Stimulated activated CD4-positive, alpha-beta T cell treated with anti-CD3 and anti-CD28 coated beads, Interleukin-12 subunit alpha, Interleukin-12 subunit beta, amount 100 ng/mL, for 48 hours (primary cell): Measurements from ENCODE around the gene RPL14.
"Not testable (repeated sequence)": the region's sequence is repeated elsewhere in the genome, so short reads cannot be mapped to it uniquely, and the experiment has no call there.

Experiments used
- DNase-seq, 3 donors: peaks; one replicate each; pipeline ENCODE4 v3.0.0-alpha.2; 2020; ENCODE audit warnings: low read depth in 2 of 3, low spot score in 1 of 3

Gene RPL14

DNA sequence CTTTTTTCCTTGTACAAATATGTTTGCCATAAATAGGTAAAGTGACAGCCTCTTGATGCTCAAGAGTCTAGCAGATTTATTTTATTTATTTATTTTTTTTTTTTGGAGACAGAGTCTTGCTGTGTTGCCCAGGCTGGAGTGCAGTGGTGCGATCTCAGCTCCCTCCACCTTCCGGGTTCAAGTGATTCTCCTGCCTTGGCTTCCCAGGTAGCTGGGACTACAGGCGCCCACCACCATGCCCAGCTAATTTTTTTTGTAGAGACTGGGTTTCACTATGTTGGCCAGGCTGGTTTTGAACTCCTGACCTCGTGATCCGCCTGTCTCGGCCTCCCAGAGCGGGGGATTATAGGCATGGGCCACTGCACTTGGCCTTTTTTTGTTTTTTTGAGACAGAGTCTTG lies 5.7 kb downstream of the RPL14 start:
- DNase-seq, result not testable (repeated sequence)

DNA sequence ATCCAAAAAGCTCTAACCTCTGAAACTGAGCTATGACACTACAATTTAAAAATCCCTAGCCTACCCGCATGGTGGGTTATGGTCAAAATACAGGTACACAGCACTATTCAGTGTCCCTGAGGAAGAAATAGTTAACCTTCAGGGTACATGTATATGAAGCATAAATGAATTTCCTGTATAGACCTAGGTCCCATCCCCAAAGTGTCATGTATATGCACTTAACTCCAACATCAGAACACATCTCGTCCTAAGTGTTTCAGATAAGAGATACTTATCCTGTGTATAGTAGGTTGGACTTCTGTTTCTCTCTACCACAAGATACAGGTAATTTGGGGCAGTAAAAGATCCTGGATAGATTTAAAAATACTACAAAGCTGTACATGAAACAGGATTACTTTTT lies 6.4 kb downstream of the RPL14 start:
- no peak for DNase-seq

DNA sequence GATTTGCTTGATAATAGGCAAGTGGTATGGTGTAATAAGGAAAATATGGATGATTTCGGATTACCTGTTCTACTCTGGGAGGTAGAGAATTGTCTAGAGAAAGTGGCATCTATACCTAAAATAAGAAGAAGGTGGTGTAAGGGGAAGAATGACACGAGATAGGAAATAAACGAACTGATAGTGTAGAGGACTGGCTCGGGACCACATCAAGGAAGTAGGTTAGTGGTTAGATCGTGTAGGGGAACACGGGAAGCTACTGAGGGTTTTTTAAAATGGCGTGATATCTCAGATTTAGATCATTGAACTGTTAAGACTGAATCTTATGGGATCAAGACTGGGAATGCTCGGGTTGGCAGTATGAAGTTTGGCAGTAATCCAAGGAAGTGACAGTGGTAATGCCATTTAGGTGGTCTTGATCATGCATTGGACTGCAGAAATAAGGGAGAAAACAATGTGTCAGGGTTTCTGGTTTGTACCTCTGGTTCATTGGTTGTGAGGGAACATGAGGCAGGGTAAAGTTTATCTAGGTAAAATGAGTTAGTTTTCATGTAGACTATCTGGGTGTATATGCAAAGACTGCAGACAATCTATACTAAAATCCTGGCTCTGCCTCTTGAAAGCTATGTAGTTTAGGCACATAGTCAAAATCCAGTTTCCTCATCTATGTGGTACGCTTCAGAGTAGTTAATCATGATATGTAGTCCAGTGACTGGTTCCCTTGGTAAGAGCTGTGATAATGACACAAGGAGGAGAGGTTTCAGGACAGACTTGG lies 7.4 kb downstream of the RPL14 start:
- DNase-seq, result no peak

DNA sequence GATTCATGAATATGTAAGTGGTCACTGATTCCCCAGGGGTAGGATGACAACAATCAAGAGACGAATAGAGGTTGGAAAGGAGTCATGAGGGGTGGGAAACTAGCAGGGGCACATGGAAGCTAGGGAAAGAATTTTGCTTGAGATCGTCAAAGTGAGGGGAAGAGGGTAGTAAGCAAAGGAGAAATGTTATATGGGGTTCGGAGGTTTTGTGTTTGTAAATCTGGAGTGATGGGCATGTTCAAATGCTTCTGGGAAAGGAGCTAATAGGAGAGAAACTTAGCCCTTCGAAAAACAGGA lies 7.9 kb downstream of the RPL14 start:
- DNase-seq, result no peak

DNA sequence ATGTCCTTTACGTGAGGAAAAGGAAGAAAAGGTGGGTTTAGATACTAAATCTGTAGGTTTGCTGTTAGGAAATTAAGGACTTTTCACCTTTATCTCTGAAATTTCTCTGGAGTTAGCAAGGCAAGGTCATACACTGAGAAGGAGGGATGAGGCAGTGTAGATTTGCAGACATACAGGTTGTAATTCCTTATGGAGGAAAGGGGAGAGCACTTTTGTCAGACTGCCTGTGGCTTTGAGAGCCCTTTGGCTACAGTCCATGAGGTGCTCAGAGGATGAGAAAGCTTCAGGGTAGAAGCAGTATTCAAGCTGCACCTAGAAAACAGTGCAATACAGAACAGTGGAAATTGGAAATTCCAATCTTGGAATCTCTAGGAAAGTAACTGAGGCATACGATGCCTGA lies 8.3 kb downstream of the RPL14 start:
- DNase-seq, result no peak

DNA sequence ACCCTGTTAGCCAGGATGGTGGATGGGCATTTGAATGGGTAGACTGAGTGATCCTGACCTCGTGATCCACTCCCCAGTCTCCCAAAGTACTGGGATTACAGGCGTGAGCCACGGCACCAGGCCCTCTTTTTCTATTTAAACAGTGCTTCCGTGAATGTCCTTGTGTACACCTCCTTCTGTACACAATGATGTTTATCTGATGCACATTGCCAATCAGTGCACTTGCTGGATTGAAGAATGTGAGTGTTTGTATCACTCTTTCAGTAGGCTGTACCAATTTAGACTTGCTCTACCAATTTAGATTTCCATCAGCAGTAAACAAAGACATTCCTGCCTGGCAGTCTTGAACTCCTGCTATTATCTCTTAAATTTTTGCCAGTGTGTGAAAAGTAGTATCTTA lies 10.9 kb downstream of the RPL14 start:
- no peak for DNase-seq

DNA sequence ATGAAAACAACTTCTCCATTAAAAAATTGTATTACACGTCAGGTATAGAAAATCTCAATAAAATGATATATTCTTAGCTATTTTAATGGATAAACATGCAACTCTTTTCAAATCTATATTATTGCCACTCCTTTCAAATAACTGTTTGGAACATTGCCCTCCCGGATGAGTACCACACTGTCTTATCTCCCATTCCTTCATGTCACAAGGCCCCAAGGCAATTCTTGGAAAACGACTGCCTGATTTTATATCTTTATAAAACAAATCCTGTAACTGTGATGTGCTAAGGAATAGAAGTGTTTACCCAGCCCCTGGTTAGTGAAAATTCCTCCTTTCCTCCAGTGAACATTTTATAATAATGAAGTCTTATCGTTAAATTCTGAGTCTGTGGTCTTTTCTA lies 13.6 kb downstream of the RPL14 start:
- DNase-seq, result no peak

DNA sequence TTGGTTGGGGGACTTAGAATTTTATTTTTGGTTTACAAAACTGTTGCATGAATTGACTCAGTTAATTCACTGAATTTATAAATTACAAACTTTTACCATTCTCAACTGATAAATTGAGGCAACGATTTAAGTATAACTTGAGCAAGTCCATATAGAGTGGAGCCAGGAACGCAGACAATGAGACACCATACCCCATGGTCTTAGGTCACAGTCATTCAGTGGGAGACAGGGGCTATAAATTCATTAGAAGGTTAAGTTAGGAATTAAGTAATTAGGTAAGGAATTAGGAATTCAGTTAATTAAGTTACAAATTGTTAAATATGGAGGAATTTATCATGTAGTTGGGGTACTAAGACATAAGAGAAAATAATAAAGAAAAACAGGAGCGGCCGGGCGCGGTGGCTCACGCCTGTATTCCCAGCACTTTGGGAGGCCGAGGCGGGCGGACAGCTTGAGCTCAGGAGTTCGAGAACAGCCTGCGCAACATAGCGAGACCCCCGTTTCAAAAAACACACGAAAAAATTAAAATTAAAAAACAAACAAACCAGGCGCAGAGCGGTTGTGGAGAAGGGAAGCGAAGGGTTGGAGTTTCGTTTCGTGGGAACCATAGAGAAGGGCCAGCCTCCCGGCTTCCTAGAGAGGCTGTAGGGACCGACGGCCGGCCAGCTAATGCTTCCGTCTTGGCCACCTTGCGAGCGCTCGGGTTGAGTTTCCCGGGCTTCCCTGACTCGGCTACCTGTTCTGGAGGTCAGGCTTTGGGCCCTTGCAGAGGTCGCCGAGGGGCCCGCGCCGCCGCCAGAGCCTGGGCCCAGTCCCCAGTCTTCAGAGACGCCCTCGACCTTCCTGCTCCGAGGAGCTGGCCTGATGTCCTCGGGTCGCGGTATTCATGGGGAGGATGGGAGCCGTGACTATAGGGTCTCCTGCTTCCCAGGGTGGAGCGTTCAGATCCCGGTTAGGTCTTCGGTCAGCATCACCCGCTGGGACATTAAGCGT lies 19.6 kb downstream of the RPL14 start, which contains the start of gene ZNF619:
TSS of gene ZNF619 (plus strand) at position 645 of the 993 bp plus-strand sequence. CDS start 858 bp downstream, outside the sequence.
- DNase-seq, result peak; percentile 24 to 34 (median 30)

DNA sequence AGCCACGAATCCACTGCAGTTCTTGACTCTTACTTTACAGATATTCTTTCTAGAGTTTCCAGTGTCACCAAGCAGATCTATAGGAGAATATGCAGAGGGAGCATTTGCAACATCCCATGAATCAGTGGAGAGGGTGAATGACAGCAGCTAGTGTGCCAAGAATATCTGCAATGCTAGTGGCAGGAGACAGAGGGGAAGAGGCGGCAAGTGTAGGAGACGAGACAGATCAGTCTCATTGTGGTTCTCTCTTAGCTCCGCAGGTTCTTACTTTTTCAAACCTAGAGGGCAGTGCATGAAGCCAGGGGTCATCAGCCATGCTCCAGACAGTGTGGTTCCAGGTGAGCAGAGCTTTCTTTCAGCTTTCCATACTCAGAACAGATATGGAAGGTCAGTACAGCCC lies 20.5 kb downstream of the RPL14 start:
- no peak for DNase-seq

DNA sequence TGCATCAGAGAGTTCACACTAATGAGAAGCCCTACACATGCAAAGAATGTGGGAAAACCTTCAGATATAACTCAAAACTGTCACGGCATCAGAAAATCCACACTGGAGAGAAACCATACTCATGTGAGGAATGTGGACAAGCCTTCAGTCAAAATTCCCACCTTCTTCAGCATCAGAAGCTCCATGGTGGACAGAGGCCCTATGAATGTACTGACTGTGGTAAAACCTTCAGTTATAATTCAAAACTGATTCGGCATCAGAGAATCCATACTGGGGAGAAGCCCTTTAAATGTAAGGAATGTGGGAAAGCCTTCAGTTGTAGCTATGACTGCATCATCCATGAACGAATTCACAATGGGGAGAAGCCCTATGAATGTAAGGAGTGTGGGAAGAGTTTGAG lies 30.0 kb downstream of the RPL14 start:
- DNase-seq, result no peak

DNA sequence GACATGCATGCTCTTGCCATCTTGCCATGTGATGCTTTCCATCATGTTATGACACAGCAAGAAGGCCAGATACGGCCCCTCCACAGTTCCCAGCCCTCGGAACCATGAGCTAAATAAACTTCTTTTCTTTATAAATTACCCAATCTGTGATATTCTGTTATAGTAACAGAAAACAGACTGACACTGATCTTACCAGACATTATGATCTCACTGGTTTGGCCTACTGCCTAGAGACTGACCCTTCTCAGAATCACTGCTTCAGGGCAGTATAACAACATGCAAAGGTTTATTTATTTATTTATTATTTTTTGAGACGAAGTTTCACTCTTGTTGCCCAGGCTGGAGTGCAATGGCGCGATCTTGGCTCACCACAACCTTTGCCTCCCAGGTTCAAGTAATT lies 33.8 kb downstream of the RPL14 start:
- no peak for DNase-seq

DNA sequence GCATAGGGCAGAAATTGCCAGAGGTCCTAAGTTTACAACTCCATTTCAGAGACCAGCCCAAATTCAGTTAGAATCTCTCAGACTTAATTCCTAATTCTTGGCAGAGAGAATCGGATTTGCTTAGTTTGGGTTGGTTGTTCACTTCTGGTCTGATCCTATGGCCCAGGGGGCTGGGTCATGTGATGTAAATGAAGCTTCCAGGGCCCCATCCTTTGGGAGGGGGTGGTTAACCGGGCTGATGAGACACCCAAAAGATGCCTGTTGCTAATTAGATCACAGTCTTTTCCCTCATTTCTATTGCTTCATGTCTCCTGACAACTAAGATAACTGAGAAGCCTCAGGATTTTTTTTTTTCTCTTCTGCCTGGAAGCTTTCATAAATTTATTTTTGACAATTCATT lies 37.6 kb downstream of the RPL14 start:
- DNase-seq, result no peak

DNA sequence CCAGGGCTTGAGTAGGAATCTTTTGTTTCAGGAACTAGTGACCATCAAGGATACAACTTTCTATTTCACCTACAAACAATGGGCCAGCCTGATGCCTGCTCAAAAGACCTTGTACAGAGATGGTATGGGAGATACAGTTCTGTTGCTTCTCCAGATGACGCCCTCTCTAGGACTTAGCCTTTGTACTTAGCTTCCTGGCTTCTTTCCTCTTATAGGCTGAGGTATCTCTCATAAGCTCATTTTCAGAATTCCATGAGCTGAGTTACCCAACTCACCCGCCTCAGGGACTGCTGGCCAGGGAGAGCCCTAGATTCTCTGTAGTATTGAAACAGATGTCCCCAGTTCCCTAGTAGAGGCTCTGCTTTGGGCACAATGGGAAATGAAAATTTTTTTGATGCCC lies 40.1 kb downstream of the RPL14 start:
- DNase-seq, result no peak

DNA sequence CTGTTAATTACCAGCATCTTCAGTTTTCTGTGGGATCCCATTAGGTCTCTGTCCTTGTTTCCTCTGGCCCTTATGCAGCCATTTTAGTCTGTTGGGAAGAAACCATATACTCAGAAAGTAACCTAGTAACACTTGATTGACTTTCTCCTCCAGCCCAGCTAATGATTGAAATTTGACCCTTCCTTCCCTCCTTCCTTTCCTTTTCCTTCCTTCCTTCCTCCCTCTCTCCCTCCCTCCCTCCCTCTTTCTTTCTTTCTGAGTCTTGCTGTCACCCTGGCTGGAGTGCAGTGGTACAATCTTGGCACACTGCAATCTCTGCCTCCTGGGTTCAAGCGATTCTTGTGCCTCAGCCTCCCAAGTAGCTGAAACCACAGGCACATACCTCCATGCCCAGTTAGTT lies 42.8 kb downstream of the RPL14 start:
- DNase-seq, result no peak

DNA sequence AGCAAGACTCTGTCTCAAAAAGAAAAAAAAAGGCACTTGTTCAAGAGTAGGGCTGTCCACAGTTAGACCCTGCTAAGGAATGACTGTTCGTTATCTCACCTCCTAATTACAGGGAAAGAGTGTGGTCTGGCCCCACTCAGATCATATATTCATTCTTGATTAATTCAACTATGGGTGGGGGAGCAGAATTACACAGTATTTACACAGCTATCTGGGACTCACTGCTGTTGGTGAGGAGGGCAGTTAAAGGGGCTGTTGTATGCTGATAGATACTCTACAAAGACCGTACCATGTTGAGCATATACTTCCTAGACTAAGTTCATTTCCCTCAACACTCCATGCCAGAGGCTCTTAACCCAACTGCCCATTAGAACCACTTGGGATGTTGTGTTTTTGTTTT lies 44.9 kb downstream of the RPL14 start:
- DNase-seq, result no peak

DNA sequence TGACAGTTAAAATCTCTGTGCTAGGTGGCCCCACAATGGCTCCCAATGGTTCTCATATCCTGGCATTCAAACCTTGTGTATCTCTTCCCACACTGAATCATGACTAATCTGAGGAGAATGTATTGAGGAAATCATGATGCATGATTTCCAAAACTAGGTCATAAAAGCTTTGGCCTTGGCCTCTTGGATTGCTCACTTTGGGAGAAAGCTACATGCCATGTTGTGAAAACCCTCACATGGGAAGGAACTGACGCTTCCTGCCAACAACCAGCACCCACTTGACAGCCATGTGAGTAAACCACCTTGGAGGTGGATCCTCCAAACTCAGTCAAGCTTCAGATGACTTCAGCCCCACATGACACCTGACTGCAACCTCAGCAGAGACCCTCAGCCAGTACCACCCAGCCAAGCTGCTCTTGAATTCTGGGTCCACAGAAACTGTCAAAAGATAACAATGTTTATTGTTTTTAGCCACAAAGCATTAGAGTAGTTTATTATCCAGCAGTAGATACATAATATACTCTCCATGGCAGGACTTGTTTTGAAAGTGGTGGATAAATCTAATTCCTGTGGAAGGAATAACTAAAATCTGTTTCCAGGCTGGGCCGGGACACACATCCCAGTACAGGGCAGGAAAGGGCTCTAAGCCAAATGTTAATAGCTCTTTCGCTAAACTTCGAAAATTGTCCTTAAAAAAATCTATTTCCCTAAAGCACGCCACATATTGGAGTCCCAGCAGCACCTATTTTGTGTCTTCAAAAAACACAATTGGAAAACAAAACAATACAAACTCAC lies 47.7 kb downstream of the RPL14 start:
- DNase-seq, result no peak

DNA sequence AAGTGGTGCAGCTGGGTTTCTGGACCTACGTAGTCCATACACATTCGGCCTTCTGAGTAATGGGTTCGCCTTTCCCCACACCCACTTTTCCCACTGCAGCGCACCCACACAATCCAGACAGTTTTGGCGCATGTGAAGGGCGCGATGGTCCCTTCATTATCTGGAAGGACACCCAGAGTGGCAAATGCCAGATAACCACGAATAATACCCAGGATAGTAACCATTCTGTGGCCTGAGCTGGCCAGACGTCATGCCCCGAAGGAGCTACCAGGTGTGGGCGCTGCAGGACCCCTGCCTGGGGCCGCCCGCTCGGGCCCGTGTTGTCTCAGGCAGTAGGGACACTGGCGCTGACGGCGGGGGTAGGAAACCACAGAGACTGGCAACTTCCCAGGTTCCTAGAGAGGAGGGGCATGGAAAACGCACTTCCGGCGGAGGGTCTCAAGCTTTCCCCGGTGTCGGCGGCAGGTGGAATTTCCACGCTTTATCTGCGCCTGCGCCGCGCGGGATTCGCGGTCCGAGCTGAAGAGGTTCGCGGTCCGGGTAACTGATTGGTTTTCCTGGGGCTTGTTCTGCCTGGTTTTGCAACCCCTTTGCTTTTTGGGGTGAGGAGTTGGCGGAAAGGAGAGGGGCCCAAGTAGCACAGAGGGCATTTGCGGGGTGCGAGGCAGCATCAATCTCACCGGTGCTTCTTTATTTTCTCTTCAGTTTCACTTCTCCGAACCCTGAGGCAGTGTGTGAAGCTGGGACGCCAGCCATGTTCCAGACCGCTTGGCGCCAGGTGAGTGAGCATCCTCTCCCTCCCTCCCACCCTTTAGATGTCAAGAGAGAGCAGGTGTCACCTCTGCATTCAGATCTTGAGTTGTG lies 48.7 kb downstream of the RPL14 start, which contains the start of gene ZNF620:
TSS of gene ZNF620 (plus strand) at position 441 of the 864 bp plus-strand sequence. CDS start at position 755, 314 bp downstream.
- DNase-seq, result peak; percentile 8 to 43 (median 15)

DNA sequence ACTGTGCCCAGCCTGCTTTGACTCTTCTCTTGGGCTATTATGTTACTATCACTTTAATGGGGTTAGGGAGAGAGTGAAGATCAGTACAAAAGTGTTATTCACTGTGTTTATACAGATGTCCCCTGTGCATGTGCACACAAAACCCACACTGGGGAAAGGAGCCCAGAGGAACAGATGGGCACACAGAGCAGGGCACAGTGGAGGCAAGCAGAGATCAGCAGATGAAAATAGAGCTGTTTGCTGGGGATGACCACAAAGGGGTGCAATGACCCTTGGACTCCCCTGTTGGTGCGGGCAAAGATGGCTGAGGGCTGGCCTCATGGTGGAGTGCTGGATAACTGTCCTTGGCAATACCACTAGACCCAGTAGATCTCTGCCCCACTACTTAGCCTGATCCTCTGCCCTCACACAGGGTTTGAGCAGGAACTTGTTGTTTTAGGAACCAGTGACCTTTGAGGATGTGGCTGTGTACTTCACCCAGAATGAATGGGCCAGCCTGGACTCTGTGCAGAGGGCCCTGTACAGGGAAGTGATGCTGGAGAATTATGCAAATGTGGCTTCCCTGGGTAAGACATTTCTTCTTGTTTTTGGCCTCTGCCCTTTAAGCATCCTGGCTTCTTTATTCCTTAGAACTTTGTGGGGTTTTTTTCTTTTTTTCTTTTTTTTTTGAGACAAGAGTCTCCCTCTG lies 54.0 kb downstream of the RPL14 start:
- no peak for DNase-seq

DNA sequence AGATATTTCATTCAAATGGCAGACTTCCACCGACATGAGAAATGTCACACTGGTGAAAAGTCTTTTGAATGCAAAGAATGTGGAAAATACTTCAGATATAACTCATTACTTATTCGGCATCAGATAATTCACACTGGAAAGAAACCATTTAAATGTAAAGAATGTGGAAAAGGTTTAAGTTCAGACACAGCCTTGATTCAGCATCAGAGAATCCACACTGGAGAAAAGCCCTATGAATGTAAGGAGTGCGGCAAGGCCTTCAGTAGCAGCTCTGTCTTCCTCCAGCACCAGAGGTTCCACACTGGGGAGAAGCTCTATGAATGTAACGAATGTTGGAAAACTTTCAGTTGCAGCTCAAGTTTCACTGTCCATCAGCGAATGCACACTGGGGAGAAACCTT lies 59.1 kb downstream of the RPL14 start:
- no peak for DNase-seq

DNA sequence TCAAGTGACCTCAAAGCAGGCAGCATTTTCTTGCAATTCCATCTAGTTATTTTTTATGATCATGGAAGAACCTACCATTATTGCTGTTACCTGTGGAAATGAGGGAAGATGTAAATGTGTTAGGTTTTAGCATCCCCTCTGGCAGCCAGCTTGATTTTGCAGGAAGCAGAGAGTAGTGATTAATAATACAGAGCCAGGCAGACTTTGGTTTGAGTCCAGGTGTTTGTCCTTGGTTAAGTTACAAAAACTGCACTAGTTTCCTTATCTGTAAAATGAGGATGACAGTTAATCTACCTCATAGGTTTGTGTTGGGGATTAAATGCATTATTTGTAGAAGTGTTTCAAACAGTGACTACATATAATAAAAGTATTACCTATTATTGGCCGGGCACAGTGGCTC lies 60.9 kb downstream of the RPL14 start:
- DNase-seq, result no peak
